Panc1 (cell line): ENCODE results near the gene CCL15. TPM values are rescaled to one million over a fixed set of nuclear protein-coding genes. Genes with fewer than 3 reads are reported as not detected.

Experiments used
- ATAC-seq: fragments of 200-7000 bp; cut with Tn5 transposase; 2 replicates; pipeline ENCODE4 v1.9.1; 2020; ENCODE audit warnings: mild to moderate bottlenecking, moderate library complexity
- BruUV-seq: library from RNA; stranded (reverse); fragments of 400-500 nt; replicated peaks from 2 replicates; lab custom pipeline; 2021; lab: Mats Ljungman, UMichigan
- CTCF ChIA-PET: fragments of 300-600 bp; sonication (Branson Sonifier 250); formaldehyde crosslinking; loops from one replicate; lab custom pipeline; 2022; ENCODE audit warnings: antibody characterized with exemption; lab: Charles Lee
- POLR2A ChIA-PET: fragments of 300-600 bp; sonication (Branson Sonifier 250); formaldehyde crosslinking; loops from one replicate; lab custom pipeline; 2022; ENCODE audit warnings: antibody characterized with exemption; lab: Charles Lee
- DNase-seq: peaks from one replicate; pipeline ENCODE4 v3.0.0-alpha.2; 2010; ENCODE audit warnings: low read depth, low spot score
- H3K27ac ChIP-seq: 2 replicates; pipeline ENCODE4 v1.5.1; 2011; ENCODE audit warnings: mild to moderate bottlenecking, low read length, inconsistent platforms
- H3K27me3 ChIP-seq: fragments of 200-500 bp; sonication (Bioruptor generic); 2 replicates; pipeline ENCODE4 v1.6.0; 2014; ENCODE audit warnings: low read length, inconsistent platforms; ENCODE audit not compliant: control insufficient read depth, insufficient read depth
- H3K36me3 ChIP-seq: fragments of 200-500 bp; sonication (Bioruptor generic); 2 replicates; pipeline ENCODE4 v1.5.1; 2014; ENCODE audit warnings: inconsistent platforms, mild to moderate bottlenecking, low read length, moderate library complexity; ENCODE audit not compliant: control insufficient read depth, insufficient read depth
- H3K4me1 ChIP-seq: 2 replicates; pipeline ENCODE4 v1.5.1; 2011; ENCODE audit warnings: inconsistent platforms, mild to moderate bottlenecking, low read length, moderate library complexity; ENCODE audit not compliant: control insufficient read depth, insufficient read depth
- H3K4me3 ChIP-seq, 2 experiments: 2 replicates each; pipeline ENCODE4 v1.5.1; 2011 to 2012; ENCODE audit warnings: low read depth in 2 of 2, low read length in 2 of 2, mild to moderate bottlenecking in 2 of 2, inconsistent platforms in 1 of 2, moderate library complexity in 1 of 2
- H3K9me3 ChIP-seq: fragments of 200-500 bp; sonication (Bioruptor generic); 2 replicates; pipeline ENCODE4 v1.5.1; 2014; ENCODE audit warnings: low read depth, mild to moderate bottlenecking, inconsistent platforms, low read length, moderate library complexity; ENCODE audit not compliant: control insufficient read depth, insufficient read depth
- CTCF ChIP-seq: fragments of 450-650 bp; IDR thresholded peaks from 2 replicates; pipeline ENCODE4 v1.5.1; 2017; ENCODE audit warnings: mild to moderate bottlenecking
- POLR2AphosphoS5 ChIP-seq: IDR thresholded peaks from 2 replicates; pipeline ENCODE4 v1.6.1; 2012; ENCODE audit warnings: mild to moderate bottlenecking, low read depth, low read length, moderate library complexity
- REST ChIP-seq, 2 experiments: IDR thresholded peaks; 2 replicates each; pipeline ENCODE4 v1.6.1; 2011 to 2012; ENCODE audit warnings: low read depth in 2 of 2, control low read depth in 1 of 2, low read length in 1 of 2, mild to moderate bottlenecking in 1 of 2, moderate library complexity in 1 of 2; ENCODE audit not compliant: insufficient read depth in 1 of 2
- SIN3A ChIP-seq: IDR thresholded peaks from 2 replicates; pipeline ENCODE4 v1.6.1; 2012; ENCODE audit warnings: low read depth, mild to moderate bottlenecking, low read length, moderate library complexity, borderline replicate concordance; ENCODE audit not compliant: insufficient read depth
- TCF7L2 ChIP-seq: IDR thresholded peaks from 2 replicates; pipeline ENCODE4 v1.6.1; 2011; ENCODE audit warnings: mild to moderate bottlenecking, low read depth, low read length, inconsistent platforms
- in situ Hi-C: cut with HindIII; loops from 2 replicates; pipeline ENCODE4 v1.10.0; 2016; ENCODE audit warnings: low sequenced_read_pairs, low pct_unique_long_range_greater_than_20kb
- intact Hi-C: fragments of 100-400 bp; cut with micrococcal nuclease; formaldehyde crosslinking; loops from one replicate; pipeline ENCODE4 v1.10.0; 2022; ENCODE audit not compliant: unreplicated experiment
- total RNA-seq: library from RNA; stranded (reverse); gene quantifications from one replicate; pipeline ENCODE4 v1.2.1, GENCODE V29; 2021; ENCODE audit not compliant: unreplicated experiment

The CCL15 gene
- total RNA-seq, 1 experiment from 2014 or later, result not detected

GRCh38 chr17:35973333-35974260, 27.8 kb downstream of the CCL15 start:
- POLR2A ChIA-PET, result no interaction called here
- ATAC-seq (no peak), DNase-seq (no peak)
- Histone ChIP-seq H3K4me1 (peaks cover 5% of the 10 kb centered on the region; the same call in 1 of the 2 replicates), H3K36me3 (no peaks in the 10 kb centered on the region), H3K9me3 (no peaks in the 10 kb centered on the region), H3K27ac (no peak overlapping the region), H3K27me3 (no peaks in the 10 kb centered on the region), H3K4me3 (no peak overlapping the region)
- intact Hi-C loops (no loop called here), in situ Hi-C loops (no loop called here)
- BruUV-seq, result no TSS peak
- CTCF ChIA-PET, result interaction anchor here (0.6 to 0.7 kb wide), 2 partner anchors 174 to 1554 kb away, joined by 3 to 7 read pairs; no protein-coding TSS in a partner anchor
- TF ChIP-seq CTCF (no peak), TCF7L2 (no peak), SIN3A (no peak), REST (IDR thresholded peaks at IDR 0.05; ENCODE audit: insufficient read depth in 1 of 2, low read depth in 2 of 2, low read length in 1 of 2) (no peak)

- no peaks in the 10 kb centered on the region for H3K36me3 ChIP-seq
- peaks cover 5% of the 10 kb centered on the region; the same call in 1 of the 2 replicates for H3K4me1 ChIP-seq
- H3K27ac ChIP-seq, result no peak overlapping the region
- ChIA-PET CTCF (no interaction called here), POLR2A (no interaction called here)
- DNase-seq (no peak), ATAC-seq (no peak)
- H3K4me3 ChIP-seq, result no peak overlapping the region
- intact Hi-C loops (no loop called here), in situ Hi-C loops (no loop called here)
- TF ChIP-seq SIN3A (no peak), POLR2AphosphoS5 (no peak), CTCF (no peak), TCF7L2 (no peak), REST (IDR thresholded peaks at IDR 0.05; ENCODE audit: insufficient read depth in 1 of 2, low read depth in 2 of 2, low read length in 1 of 2) (no peak)
- no peaks in the 10 kb centered on the region for H3K27me3 ChIP-seq
- H3K9me3 ChIP-seq, result no peaks in the 10 kb centered on the region
- BruUV-seq, result no TSS peak
These were observed 28.4 kb downstream of the CCL15 start for GRCh38 chr17:35972945-35973332.
